WTC11 (cell line): Measurements from ENCODE around the gene PHF5A.

ENCODE experiments used
- GABPB1 ChIP-seq: sonication (generic); formaldehyde crosslinking; IDR thresholded peaks from 2 replicates; pipeline ENCODE4 v1.8.1; 2023; ENCODE audit warnings: mild to moderate bottlenecking, missing genetic modification reagents
- TF ChIP-seq, protein P1 (sequence below): sonication (generic); formaldehyde crosslinking; IDR thresholded peaks from 2 replicates; pipeline ENCODE4 v1.8.1; 2023; ENCODE audit warnings: mild to moderate bottlenecking, missing genetic modification reagents, moderate library complexity
- TF ChIP-seq, protein P2 (sequence below): sonication (generic); formaldehyde crosslinking; IDR thresholded peaks from 2 replicates; pipeline ENCODE4 v1.8.1; 2022; ENCODE audit warnings: low read depth, mild to moderate bottlenecking, moderate library complexity, missing genetic modification reagents, borderline replicate concordance

DNA sequence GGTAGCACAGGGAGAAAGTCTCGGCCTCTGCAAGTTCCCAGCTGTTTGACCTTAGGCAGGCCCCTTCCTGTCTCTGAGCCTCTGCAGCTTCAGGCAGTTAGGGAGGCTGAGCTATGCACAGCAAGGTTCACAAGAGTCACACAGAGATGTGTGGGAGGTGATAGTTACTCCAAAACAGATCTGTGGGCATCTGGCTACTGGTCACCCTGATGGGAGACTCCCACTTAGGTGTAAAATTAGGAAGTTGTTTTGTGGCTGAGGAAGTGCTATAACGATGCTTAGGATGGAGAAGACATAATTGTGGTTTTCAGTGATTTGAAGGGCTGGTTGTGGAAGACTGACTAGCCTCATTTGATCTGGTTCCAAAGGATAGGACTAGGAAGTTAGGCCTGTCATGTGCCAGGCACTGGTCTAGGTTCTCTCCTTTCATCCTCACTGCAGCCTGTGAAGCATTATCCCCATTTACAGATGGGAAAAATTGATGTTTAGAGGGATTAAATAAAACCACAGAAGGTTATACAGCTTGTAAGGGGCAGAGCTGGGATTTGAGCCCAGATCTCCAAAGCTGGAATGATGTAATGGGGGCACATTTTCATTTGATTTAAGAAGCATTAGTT lies 13.9 kb upstream of the PHF5A start:
- TF ChIP-seq, protein P1, sequence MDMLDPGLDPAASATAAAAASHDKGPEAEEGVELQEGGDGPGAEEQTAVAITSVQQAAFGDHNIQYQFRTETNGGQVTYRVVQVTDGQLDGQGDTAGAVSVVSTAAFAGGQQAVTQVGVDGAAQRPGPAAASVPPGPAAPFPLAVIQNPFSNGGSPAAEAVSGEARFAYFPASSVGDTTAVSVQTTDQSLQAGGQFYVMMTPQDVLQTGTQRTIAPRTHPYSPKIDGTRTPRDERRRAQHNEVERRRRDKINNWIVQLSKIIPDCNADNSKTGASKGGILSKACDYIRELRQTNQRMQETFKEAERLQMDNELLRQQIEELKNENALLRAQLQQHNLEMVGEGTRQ (CRISPR knock-in tag), result no peak
- no peak for TF ChIP-seq GABPB1 (CRISPR knock-in tag)
- TF ChIP-seq, protein P2, sequence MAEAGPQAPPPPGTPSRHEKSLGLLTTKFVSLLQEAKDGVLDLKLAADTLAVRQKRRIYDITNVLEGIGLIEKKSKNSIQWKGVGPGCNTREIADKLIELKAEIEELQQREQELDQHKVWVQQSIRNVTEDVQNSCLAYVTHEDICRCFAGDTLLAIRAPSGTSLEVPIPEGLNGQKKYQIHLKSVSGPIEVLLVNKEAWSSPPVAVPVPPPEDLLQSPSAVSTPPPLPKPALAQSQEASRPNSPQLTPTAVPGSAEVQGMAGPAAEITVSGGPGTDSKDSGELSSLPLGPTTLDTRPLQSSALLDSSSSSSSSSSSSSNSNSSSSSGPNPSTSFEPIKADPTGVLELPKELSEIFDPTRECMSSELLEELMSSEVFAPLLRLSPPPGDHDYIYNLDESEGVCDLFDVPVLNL (CRISPR knock-in tag), result no peak
